ENCODE data around the gene RBM47. TPM values are rescaled to one million over a fixed set of nuclear protein-coding genes. Genes with fewer than 3 reads are reported as not detected.

The RBM47 gene
- total and polyA plus RNA-seq, 2 of the 4 experiments (the other 2 are of a cell fraction): 0.44 to 1.1 TPM

DNA sequence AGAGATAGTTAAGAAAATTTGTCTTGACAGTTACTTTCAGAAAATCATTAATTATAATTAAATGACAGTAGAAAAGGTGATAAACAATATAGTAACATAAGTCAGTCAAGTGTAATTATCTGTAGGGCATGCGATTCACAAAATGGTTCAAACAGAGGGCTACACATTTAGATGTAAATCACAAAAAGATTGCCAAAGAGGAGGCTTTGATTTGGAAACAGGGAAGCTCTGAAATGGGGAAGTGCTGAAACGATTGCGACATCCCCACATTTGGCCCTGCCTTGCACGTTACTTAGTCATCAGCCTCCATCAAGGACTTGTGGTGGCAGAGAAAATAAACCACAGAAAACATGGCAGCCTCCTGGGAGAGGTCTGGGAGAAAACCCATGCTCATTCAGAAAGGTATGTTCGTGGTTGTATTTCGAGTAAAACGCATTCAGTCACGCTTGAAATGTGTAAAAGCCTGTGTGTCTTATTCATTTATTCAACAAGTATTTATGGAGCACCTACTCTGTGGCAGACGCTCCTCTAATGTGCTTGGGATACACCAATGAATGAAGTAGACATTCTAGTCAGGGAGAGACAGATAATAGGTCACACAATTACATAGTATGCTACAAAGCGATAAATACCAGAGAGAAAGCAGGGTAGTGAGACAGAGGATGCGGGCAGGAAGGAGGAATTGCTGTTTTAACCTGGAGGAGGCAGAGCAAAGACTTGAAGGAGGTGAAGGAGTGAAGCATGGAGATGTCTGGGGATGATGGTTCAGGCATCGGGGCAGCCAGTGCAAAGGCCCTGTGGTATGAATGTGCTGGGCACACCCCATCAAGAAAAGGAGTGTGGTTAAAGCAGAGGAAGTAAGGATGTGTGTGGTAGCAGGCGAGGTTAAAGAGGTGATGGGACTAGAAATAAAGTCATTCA is 7.8 kb downstream of the RBM47 start:
- no peak overlapping the region for H2AFZ ChIP-seq (replicated peaks; ENCODE audit: low read length, poor library complexity)
- peak overlapping the region; percentile 26; the same call in 1 of the 2 replicates for H3K23ac ChIP-seq (ENCODE audit: low read depth, low read length)
- no peak overlapping the region for H3K4me3 ChIP-seq (ENCODE audit: insufficient read depth, low read depth, low read length)
- peak overlapping the region; percentile 39 for H3K18ac ChIP-seq (ENCODE audit: low read depth, low read length)
- H2AK5ac ChIP-seq (ENCODE audit: low read depth, low read length): peak overlapping the region; percentile 85
- no peaks in the 10 kb centered on the region for H3K36me3 ChIP-seq (ENCODE audit: control insufficient read depth, insufficient read depth, low read length)
- H2AK9ac ChIP-seq (replicated peaks; ENCODE audit: low read depth, low read length, poor library complexity): peak overlapping the region; percentile 44
- in situ Hi-C loops (cut with MboI; ENCODE audit: low sequenced_read_pairs) (no loop called here), intact Hi-C loops (cut with micrococcal nuclease) (loop anchor here (1.0 to 2.0 kb wide), 2 partner anchors 45 to 71 kb away; no protein-coding TSS in a partner anchor), dilution Hi-C loops (cut with HindIII; ENCODE audit: low sequenced_read_pairs, unreplicated experiment) (no loop called here)
- DNase-seq (peak; percentile 98), ATAC-seq (ENCODE audit: low read depth) (peak; percentile 95)
- H3K27ac ChIP-seq (ENCODE audit: insufficient read depth, low read length): no peak overlapping the region
- H2BK20ac ChIP-seq (ENCODE audit: low read depth, low read length): peak overlapping the region; percentile 87
- H3K14ac ChIP-seq (replicated peaks; ENCODE audit: low read depth, low read length): peak overlapping the region; percentile 54; the same call in 1 of the 2 replicates
- no TSS peak for BruUV-seq (replicated peaks)
- peak overlapping the region; percentile 75; the same call in 1 of the 2 replicates for H3K4ac ChIP-seq (ENCODE audit: low read depth, low read length)
- peak overlapping the region; percentile 63 for H2BK5ac ChIP-seq (ENCODE audit: low read depth, low read length, poor library complexity, severe bottlenecking)
- H3K79me1 ChIP-seq (ENCODE audit: low read depth in 1 of 2, low read length in 2 of 2): no peaks in the 10 kb centered on the region
- 0 out of 2 replicates have a peak, but pooled peaks cover 10% of the 10 kb centered on the region for H3K9me1 ChIP-seq (ENCODE audit: insufficient read depth, low read length)
- ChIA-PET POLR2A (ENCODE audit: unreplicated experiment) (no interaction called here), CTCF (no interaction called here)
- no peaks in the 10 kb centered on the region; the same call in 1 of the 2 replicates for H3K27me3 ChIP-seq (ENCODE audit: control insufficient read depth, insufficient read depth, low read length)
- TF ChIP-seq FOS (IDR thresholded peaks at IDR 0.05; ENCODE audit: low read depth, low read length) (peak; percentile 87), SMC3 (IDR thresholded peaks at IDR 0.05; ENCODE audit: low read depth, low read length) (no peak), CEBPB (IDR thresholded peaks at IDR 0.05; ENCODE audit: low read depth, low read length) (peak; percentile 100), BHLHE40 (IDR thresholded peaks at IDR 0.05; ENCODE audit: low read depth, low read length) (peak; percentile 82)
- H3K4me1 ChIP-seq (ENCODE audit: control insufficient read depth, insufficient read depth, low read length): peaks cover 15% of the 10 kb centered on the region
- no peak overlapping the region for H3K4me2 ChIP-seq (ENCODE audit: low read depth, low read length)
- peak overlapping the region; percentile 72 for H4K91ac ChIP-seq (ENCODE audit: insufficient read depth, low read depth, low read length)
- H2BK15ac ChIP-seq (ENCODE audit: low read depth, low read length): peak overlapping the region; percentile 59; the same call in 2 of the 3 replicates
- H4K20me1 ChIP-seq (ENCODE audit: insufficient read depth, low read length): no peaks in the 10 kb centered on the region
- peak overlapping the region; percentile 73 for H2BK120ac ChIP-seq (ENCODE audit: low read depth, low read length)
- H3K56ac ChIP-seq (ENCODE audit: extremely low read depth, insufficient read depth, low read length): 0 out of 2 replicates have a peak overlapping the region, but pooled peaks have one; percentile 40
- 100% methylated on average over 3 of the region's 13 CpGs; no CpG with 5 or more reads in 1 of the 2 experiments for WGBS, 2 experiments (ENCODE audit: extremely low coverage in 2 of 2, insufficient read length in 1 of 2)
- no peaks in the 10 kb centered on the region for H3K9me3 ChIP-seq (ENCODE audit: control insufficient read depth, insufficient read depth, low read length)
- no peak overlapping the region for H3K9ac ChIP-seq (ENCODE audit: low read depth, low read length)
- peak overlapping the region in 1 of 2 experiments; percentile 56; a peak in 2 of 4 replicates for H4K8ac ChIP-seq (ENCODE audit: low read depth in 2 of 2, low read length in 2 of 2)
- 0 out of 2 replicates have a peak overlapping the region, but pooled peaks have one; percentile 3 for H4K5ac ChIP-seq (ENCODE audit: low read depth, low read length)
